ENCODE measurements around the gene ZNF384.
A peak's percentile ranks its signal among the peaks of the same experiment; 100 is the strongest.
"Not testable (repeated sequence)": the region's sequence is repeated elsewhere in the genome, so short reads cannot be mapped to it uniquely, and the experiment has no call there.

The ZNF384 gene

GRCh38 chr12:6688999-6689882 is at the start of gene ZNF384:
Gene ZNF384 (minus strand): TSS chr12:6689375. CDS start chr12:6679520, 9,855 bp downstream.
- peak; percentile 93 for DNase-seq (ENCODE audit: low read depth)

- DNase-seq (ENCODE audit: low read depth) = no peak
Measured at GRCh38 chr12:6736754-6737153, 47.6 kb upstream of the ZNF384 start.

GRCh38 chr12:6735448-6736191 is 46.4 kb upstream of the ZNF384 start:
- no peak for DNase-seq (ENCODE audit: low read depth)

GRCh38 chr12:6734506-6735387 is 45.6 kb upstream of the ZNF384 start:
- no peak for DNase-seq (ENCODE audit: low read depth)

- DNase-seq (ENCODE audit: low read depth) = no peak
Measured at GRCh38 chr12:6730169-6730568, 41.0 kb upstream of the ZNF384 start.

GRCh38 chr12:6729186-6729585 is 40.0 kb upstream of the ZNF384 start:
- no peak for DNase-seq (ENCODE audit: low read depth)

GRCh38 chr12:6725350-6725749 is 36.2 kb upstream of the ZNF384 start:
- DNase-seq (ENCODE audit: low read depth) = no peak

- DNase-seq (ENCODE audit: low read depth) = no peak
Measured at GRCh38 chr12:6724409-6724797, 35.2 kb upstream of the ZNF384 start.

- DNase-seq (ENCODE audit: low read depth) = peak; percentile 87
Measured at GRCh38 chr12:6723607-6724408, 34.6 kb upstream of the ZNF384 start, which contains the start of gene COPS7A. Gene COPS7A (plus strand): TSS chr12:6724046. CDS start chr12:6724657, 611 bp downstream.

- DNase-seq (ENCODE audit: low read depth) = no peak
Measured at GRCh38 chr12:6722863-6723262, 33.7 kb upstream of the ZNF384 start.

GRCh38 chr12:6716874-6717437 is 27.8 kb upstream of the ZNF384 start:
- no peak for DNase-seq (ENCODE audit: low read depth)

- DNase-seq (ENCODE audit: low read depth) = not testable (repeated sequence)
Measured at GRCh38 chr12:6716031-6716873, 27.1 kb upstream of the ZNF384 start.

GRCh38 chr12:6708960-6709394 is 19.8 kb upstream of the ZNF384 start:
- no peak for DNase-seq (ENCODE audit: low read depth)

GRCh38 chr12:6708351-6708750 is 19.2 kb upstream of the ZNF384 start:
- DNase-seq (ENCODE audit: low read depth) = not testable (repeated sequence)

- no peak for DNase-seq (ENCODE audit: low read depth)
Measured at GRCh38 chr12:6703631-6704030, 14.5 kb upstream of the ZNF384 start.

- no peak for DNase-seq (ENCODE audit: low read depth)
Measured at GRCh38 chr12:6701078-6701768, 12.0 kb upstream of the ZNF384 start.

- no peak for DNase-seq (ENCODE audit: low read depth)
Measured at GRCh38 chr12:6700646-6701051, 11.5 kb upstream of the ZNF384 start, which contains the start of gene PIANP. Gene PIANP (minus strand): TSS chr12:6700815. CDS start chr12:6698061, 2,754 bp downstream.

- no peak for DNase-seq (ENCODE audit: low read depth)
Measured at GRCh38 chr12:6699989-6700645, 10.9 kb upstream of the ZNF384 start.

All from stimulated activated CD8-positive, alpha-beta memory T cell treated with anti-CD3 and anti-CD28 coated beads, Interleukin-12 subunit alpha, Interleukin-12 subunit beta, amount 100 ng/mL, for 4 hours (primary cell).